ENCODE data around the gene SLC47A1. TPM values are rescaled to one million over a fixed set of nuclear protein-coding genes. Genes with fewer than 3 reads are reported as not detected.
"Not testable (repeated sequence)": the region's sequence is repeated elsewhere in the genome, so short reads cannot be mapped to it uniquely, and the experiment has no call there.

SLC47A1 gene
- total and polyA plus RNA-seq, 2 of the 8 experiments (the other 6 are each of a cell fraction or from before 2014, with no cell fraction given) = 1.5 to 3.6 TPM

GRCh38 chr17:19582152-19582551 lies 48.5 kb downstream of the SLC47A1 start:
- not testable (repeated sequence) for FAIRE-seq; H3K4me3 ChIP-seq (ENCODE audit: extremely low read depth in 1 of 4, insufficient read depth in 2 of 4, low read depth in 3 of 4, low read length in 4 of 4); H3K36me3 ChIP-seq (ENCODE audit: control insufficient read depth in 2 of 4, insufficient read depth in 4 of 4, low read length in 3 of 4); H3K23me2 ChIP-seq (ENCODE audit: low read depth, low read length); H2BK15ac ChIP-seq (ENCODE audit: low read length); H4K91ac ChIP-seq (replicated peaks; ENCODE audit: insufficient read length, low read length); H4K20me1 ChIP-seq (replicated peaks in 1 of 2; ENCODE audit: control insufficient read depth in 1 of 2, insufficient read depth in 2 of 2, low read length in 2 of 2); H3K79me1 ChIP-seq (ENCODE audit: low read depth, low read length); H3K4me2 ChIP-seq (ENCODE audit: insufficient read depth in 1 of 2, low read depth in 2 of 2, low read length in 2 of 2); H4K5ac ChIP-seq (ENCODE audit: insufficient read length, low read depth, low read length); H2BK5ac ChIP-seq (ENCODE audit: low read depth, low read length); H3K9ac ChIP-seq (replicated peaks in 1 of 4; ENCODE audit: extremely low read depth in 1 of 4, low read depth in 3 of 4, low read length in 3 of 4); H3K14ac ChIP-seq (ENCODE audit: insufficient read length); H2BK20ac ChIP-seq (ENCODE audit: low read length); H4K8ac ChIP-seq (ENCODE audit: extremely low read depth, insufficient read depth, low read length); H3K9me3 ChIP-seq (ENCODE audit: insufficient read depth in 2 of 2, low read depth in 1 of 2, low read length in 1 of 2); H3K18ac ChIP-seq (ENCODE audit: extremely low read depth, low read length); DNase-seq (ENCODE audit: low read depth in 1 of 2, low spot score in 2 of 2); H3K4me1 ChIP-seq (replicated peaks in 1 of 4; ENCODE audit: control insufficient read depth in 3 of 4, insufficient read depth in 4 of 4, low read length in 3 of 4); H3K23ac ChIP-seq (ENCODE audit: insufficient read length); H3K27ac ChIP-seq (ENCODE audit: low read depth, low read length); H2BK12ac ChIP-seq (ENCODE audit: low read depth, low read length); H3K79me2 ChIP-seq (ENCODE audit: control insufficient read depth in 1 of 2, insufficient read depth in 2 of 2, low read length in 2 of 2); H2BK120ac ChIP-seq (replicated peaks; ENCODE audit: low read depth, low read length); H3K56ac ChIP-seq (replicated peaks; ENCODE audit: insufficient read length, low read depth, low read length); H3K4ac ChIP-seq (replicated peaks; ENCODE audit: insufficient read length, low read depth, low read length); H2AK5ac ChIP-seq (ENCODE audit: low read depth, low read length); H2AFZ ChIP-seq (ENCODE audit: low read length)
- ChIA-PET POLR2A (ENCODE audit: partially characterized antibody) (interaction anchor here (1.4 kb wide), 1 partner anchor 66 kb away, joined by 4 read pairs; the partner anchor contains the start of gene ALDH3A2), CTCF (ENCODE audit: partially characterized antibody) (interaction anchor here (1.0 kb wide), 1 partner anchor 137 kb away, joined by 3 read pairs; no protein-coding TSS in a partner anchor)
- peaks cover 2 to 20% (median 8%) of the 10 kb centered on the region in 4 experiments; a peak in 6 of 7 replicates for H3K27me3 ChIP-seq (replicated peaks in 1 of 4; ENCODE audit: control insufficient read depth in 3 of 4, extremely low read depth in 1 of 4, insufficient read depth in 3 of 4, low read length in 3 of 4)
- WGBS, 2 experiments (ENCODE audit: extremely low coverage in 1 of 2, insufficient coverage in 1 of 2, insufficient read length in 1 of 2, insufficient replicate concordance in 2 of 2, low coverage in 1 of 2, low lambda C conversion rate in 2 of 2, missing lambda C conversion rate in 1 of 2) = 91% methylated on average over 13 of the region's 13 CpGs; no CpG with 5 or more reads in 1 of the 2 experiments

All from H1 (cell line).